Renal pelvis (tissue), 12 donors: ENCODE results near the gene ADAP1. TPM values are rescaled to one million over a fixed set of nuclear protein-coding genes. Genes with fewer than 3 reads are reported as not detected.
"Not testable (repeated sequence)": the region's sequence is repeated elsewhere in the genome, so short reads cannot be mapped to it uniquely, and the experiment has no call there.

ENCODE experiments used
- DNase-seq: peaks from one replicate; pipeline ENCODE4 v3.0.0-alpha.2; 2013
- long read RNA-seq, 16 experiments: transcript quantifications; one replicate each; lab custom pipeline, GENCODE V29; 2026
- polyA plus RNA-seq, 3 donors: library from polyadenylated mRNA; unstranded; fragments of 120-200 nt; gene quantifications; one replicate each; pipeline ENCODE4 v1.2.1, GENCODE V29; 2013; ENCODE audit not compliant: insufficient read length in 3 of 3

ADAP1 gene
- 10 to 100 TPM; 13.6 to 22.9 (median 17.3) TPM for polyA plus RNA-seq
- long read RNA-seq, donor 1, partial matches to known transcripts = 0 of 5 reads
- long read RNA-seq, donor 1, other reads (novel, unspliced or antisense) = 0 of 5 reads
- long read RNA-seq, donor 2, transcript ADAP1-201 (11 exons, 2,363 nt) = major isoform, 7 of 11 reads
- long read RNA-seq, donor 2, partial matches to known transcripts = 0 of 11 reads
- long read RNA-seq, donor 2, other reads (novel, unspliced or antisense) = 0 of 11 reads
- long read RNA-seq, donor 3, transcript ADAP1-201 (11 exons, 2,363 nt) = major isoform, 6 of 6 reads
- long read RNA-seq, donor 3, partial matches to known transcripts = 0 of 6 reads
- long read RNA-seq, donor 3, other reads (novel, unspliced or antisense) = 0 of 6 reads
- long read RNA-seq, donor 4, partial matches to known transcripts = 0 of 5 reads
- long read RNA-seq, donor 4, other reads (novel, unspliced or antisense) = 0 of 5 reads
- long read RNA-seq, donor 5, partial matches to known transcripts = 0 of 6 reads
- long read RNA-seq, donor 5, other reads (novel, unspliced or antisense) = 0 of 6 reads
- long read RNA-seq, donor 6, partial matches to known transcripts = 0 of 4 reads
- long read RNA-seq, donor 6, other reads (novel, unspliced or antisense) = 0 of 4 reads
- long read RNA-seq, donor 7, partial matches to known transcripts = 0 of 3 reads
- long read RNA-seq, donor 7, other reads (novel, unspliced or antisense) = 0 of 3 reads
- long read RNA-seq, donor 8 = 0 reads
- long read RNA-seq, donor 9, partial matches to known transcripts = 0 of 7 reads
- long read RNA-seq, donor 9, other reads (novel, unspliced or antisense) = 0 of 7 reads
- long read RNA-seq, donor 10, partial matches to known transcripts = 0 of 5 reads
- long read RNA-seq, donor 10, other reads (novel, unspliced or antisense) = 0 of 5 reads
- long read RNA-seq, donor 11, partial matches to known transcripts = 0 of 4 reads
- long read RNA-seq, donor 11, other reads (novel, unspliced or antisense) = 0 of 4 reads
- long read RNA-seq, donor 12, partial matches to known transcripts = 0 of 5 reads
- long read RNA-seq, donor 12, other reads (novel, unspliced or antisense) = 0 of 5 reads
- long read RNA-seq, donor 13, partial matches to known transcripts = 0 of 3 reads
- long read RNA-seq, donor 13, other reads (novel, unspliced or antisense) = 0 of 3 reads
- long read RNA-seq, donor 14, partial matches to known transcripts = 0 of 6 reads
- long read RNA-seq, donor 14, other reads (novel, unspliced or antisense) = 0 of 6 reads
- long read RNA-seq, donor 15, transcript ADAP1-217 (11 exons, 2,118 nt) = minor isoform, 5 of 13 reads
- long read RNA-seq, donor 15, transcript ADAP1-201 (11 exons, 2,363 nt) = major isoform, 7 of 13 reads
- long read RNA-seq, donor 15, partial matches to known transcripts = 0 of 13 reads
- long read RNA-seq, donor 15, other reads (novel, unspliced or antisense) = 0 of 13 reads
- long read RNA-seq, donor 16, partial matches to known transcripts = 0 of 5 reads
- long read RNA-seq, donor 16, other reads (novel, unspliced or antisense) = 0 of 5 reads

- no peak for DNase-seq
These were observed at the start of gene ADAP1 for GRCh38 chr7:954330-955238. TSS of gene ADAP1 (minus strand) at chr7:954680. CDS start at chr7:954477, 203 bp downstream.

GRCh38 chr7:1002445-1002844 lies 48.0 kb upstream of the ADAP1 start:
- DNase-seq = not testable (repeated sequence)

- not testable (repeated sequence) for DNase-seq
These were observed 47.5 kb upstream of the ADAP1 start for GRCh38 chr7:1002026-1002425.

- not testable (repeated sequence) for DNase-seq
These were observed 46.7 kb upstream of the ADAP1 start for GRCh38 chr7:1001069-1001770.

- DNase-seq = no peak
These were observed 45.8 kb upstream of the ADAP1 start for GRCh38 chr7:999941-1000935.

- DNase-seq = no peak
These were observed 44.8 kb upstream of the ADAP1 start for GRCh38 chr7:999149-999879.

GRCh38 chr7:997404-998395 lies 43.2 kb upstream of the ADAP1 start:
- DNase-seq = no peak

- no peak for DNase-seq
These were observed 41.8 kb upstream of the ADAP1 start for GRCh38 chr7:996079-996872.

- no peak for DNase-seq
These were observed 41.1 kb upstream of the ADAP1 start for GRCh38 chr7:995571-995970.

GRCh38 chr7:994592-995308 lies 40.3 kb upstream of the ADAP1 start:
- DNase-seq = no peak

GRCh38 chr7:992709-993607 lies 38.5 kb upstream of the ADAP1 start:
- DNase-seq = peak; percentile 96

GRCh38 chr7:991729-992656 lies 37.5 kb upstream of the ADAP1 start:
- DNase-seq = no peak
